Esophagus (tissue), 2 donors: ENCODE measurements around the gene BLTP3A. TPM values are rescaled to one million over a fixed set of nuclear protein-coding genes. Genes with fewer than 3 reads are reported as not detected.
"Not testable (repeated sequence)": the region's sequence is repeated elsewhere in the genome, so short reads cannot be mapped to it uniquely, and the experiment has no call there.

Experiments used
- H3K27ac ChIP-seq, 2 donors: one replicate each; pipeline ENCODE4 v1.5.1; 2013; ENCODE audit warnings: low read depth in 2 of 2, mild to moderate bottlenecking in 2 of 2, inconsistent platforms in 1 of 2, low read length in 1 of 2, moderate library complexity in 1 of 2
- H3K27me3 ChIP-seq, 2 donors: one replicate each; pipeline ENCODE4 v1.6.1; 2013; ENCODE audit warnings: low read length in 2 of 2, control low read depth in 1 of 2, mild to moderate bottlenecking in 1 of 2; ENCODE audit not compliant: insufficient read depth in 2 of 2, control insufficient read depth in 1 of 2
- H3K36me3 ChIP-seq, 2 donors: one replicate each; pipeline ENCODE4 v1.6.1; 2013; ENCODE audit warnings: low read length in 1 of 2; ENCODE audit not compliant: control insufficient read depth in 2 of 2, insufficient read depth in 2 of 2
- H3K4me1 ChIP-seq, 2 donors: one replicate each; pipeline ENCODE4 v1.6.1; 2013; ENCODE audit warnings: low read length in 1 of 2; ENCODE audit not compliant: control insufficient read depth in 2 of 2, insufficient read depth in 2 of 2
- H3K4me3 ChIP-seq, 2 donors: one replicate each; pipeline ENCODE4 v1.5.1; 2013; ENCODE audit warnings: low read length in 2 of 2, mild to moderate bottlenecking in 2 of 2, low read depth in 1 of 2, moderate library complexity in 1 of 2
- H3K9me3 ChIP-seq, 2 donors: one replicate each; pipeline ENCODE4 v1.6.1; 2013; ENCODE audit warnings: mild to moderate bottlenecking in 2 of 2, low read depth in 1 of 2, low read length in 1 of 2, moderate library complexity in 1 of 2; ENCODE audit not compliant: control insufficient read depth in 2 of 2, insufficient read depth in 1 of 2
- WGBS, 2 donors: extraction: QIAGEN DNeasy Blood & Tissue Kit; methylation state at CpG; one replicate each; pipeline ENCODE4 v1.1.7; 2013; 5-methylcytosine and 5-hydroxymethylcytosine counted together
- polyA plus RNA-seq, 2 donors: library from polyadenylated mRNA; stranded (reverse); fragments of 200-250 nt; gene quantifications; one replicate each; pipeline ENCODE4 v1.2.3, GENCODE V29; 2013
- donor health status: healthy with polysubstance abuse.
- donor health status: Bipolar disorder and iron deficiency.

BLTP3A gene, protein sequence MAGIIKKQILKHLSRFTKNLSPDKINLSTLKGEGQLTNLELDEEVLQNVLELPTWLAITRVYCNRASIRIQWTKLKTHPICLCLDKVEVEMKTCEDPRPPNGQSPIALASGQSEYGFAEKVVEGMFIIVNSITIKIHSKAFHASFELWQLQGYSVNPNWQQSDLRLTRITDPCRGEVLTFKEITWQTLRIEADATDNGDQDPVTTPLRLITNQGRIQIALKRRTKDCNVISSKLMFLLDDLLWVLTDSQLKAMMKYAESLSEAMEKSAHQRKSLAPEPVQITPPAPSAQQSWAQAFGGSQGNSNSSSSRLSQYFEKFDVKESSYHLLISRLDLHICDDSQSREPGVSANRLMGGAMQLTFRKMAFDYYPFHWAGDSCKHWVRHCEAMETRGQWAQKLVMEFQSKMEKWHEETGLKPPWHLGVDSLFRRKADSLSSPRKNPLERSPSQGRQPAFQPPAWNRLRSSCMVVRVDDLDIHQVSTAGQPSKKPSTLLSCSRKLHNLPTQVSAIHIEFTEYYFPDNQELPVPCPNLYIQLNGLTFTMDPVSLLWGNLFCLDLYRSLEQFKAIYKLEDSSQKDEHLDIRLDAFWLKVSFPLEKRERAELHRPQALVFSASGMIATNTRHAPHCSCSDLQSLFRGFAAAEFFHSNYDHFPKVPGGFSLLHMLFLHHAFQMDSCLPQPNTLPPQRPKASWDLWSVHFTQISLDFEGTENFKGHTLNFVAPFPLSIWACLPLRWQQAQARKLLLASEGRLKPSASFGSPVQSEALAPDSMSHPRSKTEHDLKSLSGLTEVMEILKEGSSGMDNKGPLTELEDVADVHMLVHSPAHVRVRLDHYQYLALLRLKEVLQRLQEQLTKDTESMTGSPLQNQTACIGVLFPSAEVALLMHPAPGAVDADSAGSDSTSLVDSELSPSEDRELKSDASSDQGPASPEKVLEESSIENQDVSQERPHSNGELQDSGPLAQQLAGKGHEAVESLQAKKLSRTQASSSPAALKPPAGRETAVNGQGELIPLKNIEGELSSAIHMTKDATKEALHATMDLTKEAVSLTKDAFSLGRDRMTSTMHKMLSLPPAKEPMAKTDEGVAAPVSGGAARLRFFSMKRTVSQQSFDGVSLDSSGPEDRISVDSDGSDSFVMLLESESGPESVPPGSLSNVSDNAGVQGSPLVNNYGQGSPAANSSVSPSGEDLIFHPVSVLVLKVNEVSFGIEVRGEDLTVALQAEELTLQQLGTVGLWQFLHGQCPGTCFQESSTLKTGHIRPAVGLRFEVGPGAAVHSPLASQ (N-terminal part only)
- polyA plus RNA-seq: 1 to 10 TPM; 1.2 to 1.7 TPM

GRCh38 chr6:34791701-34792604, at the start of gene BLTP3A:
TSS of gene BLTP3A (plus strand) at chr6:34792083. CDS start at chr6:34792251, 168 bp downstream.
- Histone ChIP-seq H3K9me3 (no peaks in the 10 kb centered on the region), H3K27me3 (no peaks in the 10 kb centered on the region), H3K4me1 (peaks cover 0 to 3% of the 10 kb centered on the region in 2 donors), H3K27ac (peak within 1 kb of the TSS; percentile 70 to 90), H3K36me3 (no peaks in the 10 kb centered on the region), H3K4me3 (peak within 1 kb of the TSS; percentile 76 to 84)
- WGBS, 2 donors: 0% methylated on average over 66 to 99 of the region's 99 CpGs

- H3K27me3 ChIP-seq: no peaks in the 10 kb centered on the region
- WGBS, 2 donors: 88 to 93% methylated on average over 4 of the region's 4 CpGs
- H3K27ac ChIP-seq: no peak overlapping the region
- H3K4me3 ChIP-seq: no peak overlapping the region
- no peaks in the 10 kb centered on the region for H3K9me3 ChIP-seq
- H3K36me3 ChIP-seq: no peaks in the 10 kb centered on the region
- H3K4me1 ChIP-seq: peaks cover 2 to 6% of the 10 kb centered on the region in 2 donors
Measured at GRCh38 chr6:34742094-34742493, 49.8 kb upstream of the BLTP3A start.

- H3K36me3 ChIP-seq: no peaks in the 10 kb centered on the region
- H3K9me3 ChIP-seq: no peaks in the 10 kb centered on the region
- H3K4me1 ChIP-seq: peaks cover 5 to 6% of the 10 kb centered on the region in 2 donors
- H3K27me3 ChIP-seq: no peaks in the 10 kb centered on the region
- H3K27ac ChIP-seq: no peak overlapping the region
- no peak overlapping the region for H3K4me3 ChIP-seq
- WGBS, 2 donors: 79 to 87% methylated on average over 7 of the region's 7 CpGs
Measured at GRCh38 chr6:34743625-34744293, 48.1 kb upstream of the BLTP3A start.

- H3K4me3 ChIP-seq, H3K36me3 ChIP-seq, H3K4me1 ChIP-seq, H3K27ac ChIP-seq, H3K27me3 ChIP-seq, H3K9me3 ChIP-seq: not testable (repeated sequence)
- 93 to 96% methylated on average over 10 of the region's 10 CpGs for WGBS, 2 donors
Measured at GRCh38 chr6:34744294-34744647, 47.6 kb upstream of the BLTP3A start.

GRCh38 chr6:34745277-34746103, 46.4 kb upstream of the BLTP3A start:
- peaks cover 5 to 6% of the 10 kb centered on the region in 2 donors for H3K4me1 ChIP-seq
- no peaks in the 10 kb centered on the region for H3K9me3 ChIP-seq
- no peak overlapping the region for H3K4me3 ChIP-seq
- H3K36me3 ChIP-seq: no peaks in the 10 kb centered on the region
- H3K27me3 ChIP-seq: no peaks in the 10 kb centered on the region
- 39 to 56% methylated on average over 10 of the region's 10 CpGs for WGBS, 2 donors
- H3K27ac ChIP-seq: peak overlapping the region; percentile 87 to 94

GRCh38 chr6:34746104-34746846, 45.6 kb upstream of the BLTP3A start:
- H3K27ac ChIP-seq: peak overlapping the region; percentile 87 to 94

GRCh38 chr6:34748757-34749156, 43.1 kb upstream of the BLTP3A start:
- Histone ChIP-seq H3K27me3 (no peaks in the 10 kb centered on the region), H3K36me3 (no peaks in the 10 kb centered on the region), H3K4me1 (peaks cover 5% of the 10 kb centered on the region in 2 donors), H3K4me3 (no peak overlapping the region), H3K9me3 (no peaks in the 10 kb centered on the region), H3K27ac (no peak overlapping the region)
- 88 to 98% methylated on average over 2 of the region's 2 CpGs for WGBS, 2 donors

More at GRCh38 chr6:34746104-34746846, 45.6 kb upstream of the BLTP3A start:
- Histone ChIP-seq H3K4me3 (no peak overlapping the region), H3K9me3 (no peaks in the 10 kb centered on the region), H3K36me3 (no peaks in the 10 kb centered on the region), H3K27me3 (no peaks in the 10 kb centered on the region), H3K4me1 (peaks cover 5 to 6% of the 10 kb centered on the region in 2 donors)
- WGBS, 2 donors: 61 to 67% methylated on average over 6 of the region's 6 CpGs
